Glutamatergic neuron (in vitro differentiated cells): ENCODE measurements around the gene ATP13A2. TPM values are rescaled to one million over a fixed set of nuclear protein-coding genes. Genes with fewer than 3 reads are reported as not detected.

Experiments used
- DNase-seq: peaks from one replicate; pipeline ENCODE4 v3.0.0; 2022
- H3K27ac Mint-ChIP-seq: one replicate; pipeline ENCODE4 v1.8.0; 2020; ENCODE audit warnings: mild to moderate bottlenecking, mixed read lengths, inconsistent platforms; ENCODE audit not compliant: unreplicated experiment
- H3K27me3 Mint-ChIP-seq: one replicate; pipeline ENCODE4 v1.8.0; 2020; ENCODE audit warnings: mild to moderate bottlenecking, moderate library complexity, mixed read lengths, inconsistent platforms; ENCODE audit not compliant: unreplicated experiment
- H3K36me3 Mint-ChIP-seq: one replicate; pipeline ENCODE4 v1.8.0; 2020; ENCODE audit warnings: mild to moderate bottlenecking, mixed read lengths, inconsistent platforms; ENCODE audit not compliant: unreplicated experiment
- H3K4me1 Mint-ChIP-seq: one replicate; pipeline ENCODE4 v1.8.0; 2020; ENCODE audit warnings: mild to moderate bottlenecking, low read depth, mixed read lengths, inconsistent platforms; ENCODE audit not compliant: unreplicated experiment
- H3K4me3 Mint-ChIP-seq: one replicate; pipeline ENCODE4 v1.8.0; 2020; ENCODE audit warnings: mild to moderate bottlenecking, mixed read lengths, inconsistent platforms; ENCODE audit not compliant: unreplicated experiment
- H3K9me3 Mint-ChIP-seq: one replicate; pipeline ENCODE4 v1.8.0; 2020; ENCODE audit warnings: mild to moderate bottlenecking, moderate library complexity, mixed read lengths, inconsistent platforms; ENCODE audit not compliant: unreplicated experiment
- CTCF ChIP-seq: fragments of 200-600 bp; sonication (generic); IDR thresholded peaks from one replicate; pipeline ENCODE4 v1.5.0; 2021; ENCODE audit not compliant: partially characterized antibody, unreplicated experiment
- total RNA-seq: library from RNA; stranded (reverse); fragmentation: NEBNext Ultra II Directional; extraction: Animal tissue kit (Norgen Biotek cat#: 25700); gene quantifications from one replicate; pipeline ENCODE4 v1.2.1, GENCODE V29; 2021; ENCODE audit not compliant: unreplicated experiment

Gene ATP13A2
- total RNA-seq, 1 donor from 2014 or later, result 65.0 TPM

GRCh38 chr1:17043676-17044075 lies 31.9 kb upstream of the ATP13A2 start:
- H3K9me3 Mint-ChIP-seq, result no peaks in the 10 kb centered on the region
- TF ChIP-seq CTCF, result no peak
- H3K4me3 Mint-ChIP-seq, result no peak overlapping the region
- no peaks in the 10 kb centered on the region for H3K36me3 Mint-ChIP-seq
- no peak for DNase-seq
- H3K27ac Mint-ChIP-seq, result no peak overlapping the region
- peaks cover 12% of the 10 kb centered on the region for H3K4me1 Mint-ChIP-seq
- peaks cover 2% of the 10 kb centered on the region for H3K27me3 Mint-ChIP-seq

- no peak overlapping the region for H3K4me3 Mint-ChIP-seq
- no peak for TF ChIP-seq CTCF
- H3K27ac Mint-ChIP-seq, result no peak overlapping the region
- H3K4me1 Mint-ChIP-seq, result peaks cover 2% of the 10 kb centered on the region
- peaks cover 2% of the 10 kb centered on the region for H3K27me3 Mint-ChIP-seq
- no peaks in the 10 kb centered on the region for H3K9me3 Mint-ChIP-seq
- no peaks in the 10 kb centered on the region for H3K36me3 Mint-ChIP-seq
- no peak for DNase-seq
Observed at GRCh38 chr1:17040135-17040534, 28.4 kb upstream of the ATP13A2 start.

GRCh38 chr1:17039522-17039921 lies 27.8 kb upstream of the ATP13A2 start:
- no peak overlapping the region for H3K27ac Mint-ChIP-seq
- H3K27me3 Mint-ChIP-seq, result peaks cover 2% of the 10 kb centered on the region
- no peak overlapping the region for H3K4me3 Mint-ChIP-seq
- no peak for TF ChIP-seq CTCF
- no peaks in the 10 kb centered on the region for H3K36me3 Mint-ChIP-seq
- no peaks in the 10 kb centered on the region for H3K4me1 Mint-ChIP-seq
- no peaks in the 10 kb centered on the region for H3K9me3 Mint-ChIP-seq
- DNase-seq, result no peak

- DNase-seq, result no peak
- no peaks in the 10 kb centered on the region for H3K27me3 Mint-ChIP-seq
- H3K27ac Mint-ChIP-seq, result no peak overlapping the region
- no peak overlapping the region for H3K4me3 Mint-ChIP-seq
- H3K9me3 Mint-ChIP-seq, result peaks cover 2% of the 10 kb centered on the region
- TF ChIP-seq CTCF, result no peak
- no peaks in the 10 kb centered on the region for H3K36me3 Mint-ChIP-seq
- no peaks in the 10 kb centered on the region for H3K4me1 Mint-ChIP-seq
Observed at GRCh38 chr1:17033481-17033880, 21.8 kb upstream of the ATP13A2 start.

- Mint-ChIP-seq H3K4me1 (no peaks in the 10 kb centered on the region), H3K27me3 (no peaks in the 10 kb centered on the region), H3K36me3 (no peaks in the 10 kb centered on the region), H3K9me3 (peaks cover 2% of the 10 kb centered on the region), H3K4me3 (no peak overlapping the region), H3K27ac (no peak overlapping the region)
- no peak for DNase-seq
- no peak for TF ChIP-seq CTCF
Observed at GRCh38 chr1:17032741-17033140, 21.0 kb upstream of the ATP13A2 start.
